Heart left ventricle (tissue), 16 donors: ENCODE results near the gene TOMM6. TPM values are rescaled to one million over a fixed set of nuclear protein-coding genes. Genes with fewer than 3 reads are reported as not detected.

ENCODE experiments used
- ATAC-seq, 4 donors: fragments of 200-7000 bp; cut with Tn5 transposase; one replicate each; pipeline ENCODE4 v1.9.1; 2020 to 2022; ENCODE audit warnings: moderate library complexity in 4 of 4, mild to moderate bottlenecking in 3 of 4, moderate number of reproducible peaks in 1 of 4
- DNase-seq, 5 donors: peaks; one replicate each; pipeline ENCODE4 v3.0.0-alpha.2; 2020
- H3K27ac ChIP-seq, 12 donors: fragments of 200-600 bp; sonication (generic) in 4 of 12; one replicate each; pipeline versions ENCODE4 v1.5.0 to v1.8.0; 2016 to 2022; ENCODE audit warnings: mild to moderate bottlenecking in 2 of 12
- H3K27me3 ChIP-seq, 9 donors: fragments of 200-600 bp; sonication (generic) in 2 of 9; one replicate each; pipeline versions ENCODE4 v1.5.1 to v1.8.0; 2016 to 2022; ENCODE audit warnings: mild to moderate bottlenecking in 3 of 9
- H3K36me3 ChIP-seq, 9 donors: fragments of 200-600 bp; sonication (generic) in 2 of 9; one replicate each; pipeline versions ENCODE4 v1.5.0 to v1.8.0; 2018 to 2022; ENCODE audit warnings: mild to moderate bottlenecking in 2 of 9
- H3K4me1 ChIP-seq, 12 donors: fragments of 200-600 bp; sonication (generic) in 4 of 12; one replicate each; pipeline versions ENCODE4 v1.5.0 to v1.8.0; 2016 to 2022; ENCODE audit warnings: mild to moderate bottlenecking in 3 of 12
- H3K4me3 ChIP-seq, 12 donors: fragments of 200-600 bp; sonication (generic) in 4 of 12; one replicate each; pipeline versions ENCODE4 v1.5.0 to v1.8.0; 2017 to 2022; ENCODE audit warnings: mild to moderate bottlenecking in 9 of 12, moderate library complexity in 4 of 12
- H3K9me3 ChIP-seq, 12 donors: fragments of 200-600 bp; sonication (generic) in 4 of 12; one replicate each; pipeline versions ENCODE4 v1.5.0 to v1.8.0; 2016 to 2022; ENCODE audit warnings: mild to moderate bottlenecking in 1 of 12
- POLR2A ChIP-seq, 2 donors: fragments of 450-650 bp; IDR thresholded peaks; one replicate each; pipeline ENCODE4 v1.6.1; 2017; ENCODE audit warnings: antibody characterized with exemption in 2 of 2, mild to moderate bottlenecking in 2 of 2, moderate library complexity in 2 of 2
- WGBS, 4 donors: extraction: QIAGEN DNeasy Blood & Tissue Kit in 2 of 4; methylation state at CpG; one replicate each; pipeline versions ENCODE4 v1.1.5 to v1.1.7; 2013 to 2018; 5-methylcytosine and 5-hydroxymethylcytosine counted together
- intact Hi-C, 10 donors: fragments of 100-400 bp; cut with DNase I; formaldehyde crosslinking; loops; one replicate each; pipeline versions ENCODE4 v1.11.1 to v1.14.2; 2022
- polyA plus RNA-seq, 2 donors: library from polyadenylated mRNA; stranded (reverse); fragments of 200-250 nt; gene quantifications; one replicate each; pipeline ENCODE4 v1.2.3, GENCODE V29; 2013
- total RNA-seq, 9 donors: library from RNA; depleted of rRNA in 2 of 9; stranded (reverse); fragments of >200 nt in 2 of 9; fragmentation: NEBNext Ultra II Directional in 3 of 9; extraction: Animal tissue kit (Norgen Biotek cat#: 25700) in 3 of 9; gene quantifications; one replicate each; pipeline versions ENCODE4 v1.1.0 to v1.2.4, GENCODE V29; 2016 to 2023
- TF ChIP-seq, protein P1 (sequence below), 12 donors: fragments of 200-600 bp; sonication (generic) in 4 of 12; IDR thresholded peaks; one replicate each; pipeline versions ENCODE4 v1.5.0 to v1.8.0; 2018 to 2022; ENCODE audit warnings: antibody characterized with exemption in 12 of 12, mild to moderate bottlenecking in 5 of 12
- donor health status: ischemic (EF 13 %, LVEDD 7.1; RV severe dilation, severe dysfunction).
- donor health status: healthy with polysubstance abuse.
- donor health status: DM: no; HTN: yes; CAD: no.
- donor health status: DM: no; HTN: no; CAD: no.
- donor health status: ischemic (EF 25% LVEDD 6.9; RV normal size, moderate dysfunction).
- donor health status: ischemic (EF 25% LVEDD 5.7; RV mildly dilated, moderate dysfunction).
- donor health status: healthy.
- donor health status: DM: yes; HTN: yes; CAD: no.
- donor health status: ischemic (EF 35%, LVEDD 5.7; RV mildly dilated, moderate dysfunction).
- donor health status: nonischemic (EF 11% LVEDD 7.7; RV severe dilation, severe dysfunction).
- donor health status: DM: yes; HTN: yes; CAD: no.
- donor health status: PGD.
- donor health status: ischemic (EF 29% LVEDD 5.4; RV normal size, mild dysfunction).
- donor health status: nonischemic (EF 23%, LVEDD 6.1; RV moderate dilation, normal function).

The TOMM6 gene
- total and polyA plus RNA-seq, 11 donors: 158 to 277 (median 182) TPM

DNA sequence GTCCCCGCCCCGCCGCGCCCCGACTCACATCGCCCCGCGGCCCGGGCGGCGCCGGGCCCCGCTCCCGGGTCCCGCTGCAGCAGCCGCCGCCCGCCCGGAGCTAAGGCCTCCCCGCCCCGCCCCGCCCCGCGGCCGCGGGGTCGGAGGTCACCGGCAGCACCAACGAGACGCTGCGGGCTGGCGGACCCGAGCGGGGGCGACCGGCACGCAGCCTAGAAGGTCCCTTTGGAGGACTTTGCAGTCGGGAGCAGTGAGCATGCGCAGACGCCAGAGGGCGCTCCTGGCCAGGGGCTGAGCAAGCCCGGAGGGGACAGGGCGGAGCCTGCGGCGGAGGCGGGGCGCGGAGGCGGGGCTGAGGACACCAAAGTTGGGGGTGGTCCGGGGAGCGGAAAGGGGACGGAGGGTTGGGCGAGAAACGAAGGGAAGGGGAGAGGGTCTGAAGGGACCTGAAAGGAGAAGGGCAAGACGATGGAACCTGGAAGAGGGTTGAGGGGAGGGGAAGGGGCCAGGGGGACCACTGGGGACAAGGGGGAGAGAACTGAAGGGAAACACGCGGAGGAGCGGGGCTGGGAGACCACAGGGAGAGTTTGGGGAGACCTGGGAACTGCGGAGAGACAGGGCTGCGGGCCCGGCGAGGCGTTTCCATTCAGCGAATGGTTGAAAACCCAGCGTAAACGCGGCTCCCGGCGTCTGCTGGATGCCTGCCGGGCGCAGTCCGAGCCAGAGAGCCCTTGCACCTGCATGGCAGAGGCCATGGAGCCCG, 7.5 kb upstream of the TOMM6 start, which contains the start of gene FRS3:
Gene FRS3 (minus strand): TSS at position 113 of the 763 bp plus-strand sequence. CDS start 2,913 bp downstream, outside the sequence.
- Histone ChIP-seq H3K4me1 (peaks cover 3 to 56% (median 26%) of the 10 kb centered on the region in 12 donors), H3K27me3 (no peaks in the 10 kb centered on the region), H3K36me3 (peaks cover 0 to 36% (median 23%) of the 10 kb centered on the region in 9 donors), H3K9me3 (no peaks in the 10 kb centered on the region), H3K4me3 (peak within 1 kb of the TSS; percentile 61 to 96 (median 79)), H3K27ac (peak within 1 kb of the TSS; percentile 76 to 97 (median 91))
- ATAC-seq (peak; percentile 92 to 95 (median 94)), DNase-seq (peak; percentile 98 to 100 (median 99))
- 0 to 1% (median 0%) methylated on average over 34 to 73 of the region's 73 CpGs for WGBS, 4 donors
- TF ChIP-seq, protein P1, sequence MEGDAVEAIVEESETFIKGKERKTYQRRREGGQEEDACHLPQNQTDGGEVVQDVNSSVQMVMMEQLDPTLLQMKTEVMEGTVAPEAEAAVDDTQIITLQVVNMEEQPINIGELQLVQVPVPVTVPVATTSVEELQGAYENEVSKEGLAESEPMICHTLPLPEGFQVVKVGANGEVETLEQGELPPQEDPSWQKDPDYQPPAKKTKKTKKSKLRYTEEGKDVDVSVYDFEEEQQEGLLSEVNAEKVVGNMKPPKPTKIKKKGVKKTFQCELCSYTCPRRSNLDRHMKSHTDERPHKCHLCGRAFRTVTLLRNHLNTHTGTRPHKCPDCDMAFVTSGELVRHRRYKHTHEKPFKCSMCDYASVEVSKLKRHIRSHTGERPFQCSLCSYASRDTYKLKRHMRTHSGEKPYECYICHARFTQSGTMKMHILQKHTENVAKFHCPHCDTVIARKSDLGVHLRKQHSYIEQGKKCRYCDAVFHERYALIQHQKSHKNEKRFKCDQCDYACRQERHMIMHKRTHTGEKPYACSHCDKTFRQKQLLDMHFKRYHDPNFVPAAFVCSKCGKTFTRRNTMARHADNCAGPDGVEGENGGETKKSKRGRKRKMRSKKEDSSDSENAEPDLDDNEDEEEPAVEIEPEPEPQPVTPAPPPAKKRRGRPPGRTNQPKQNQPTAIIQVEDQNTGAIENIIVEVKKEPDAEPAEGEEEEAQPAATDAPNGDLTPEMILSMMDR (IDR thresholded peaks at IDR 0.05): peak; percentile 84 to 97 (median 91)
- peak in 1 of 2 donors; percentile 36 for TF ChIP-seq POLR2A (IDR thresholded peaks at IDR 0.05)
- intact Hi-C loops: loop anchor here in 9 of 10 donors (1.0 to 10.0 kb wide), 24 partner anchors 43 to 785 kb away; partner anchors contain the start of genes TFEB (in 6 of the 9), MRPS10 (in 3 of the 9), CCND3 (in 2 of the 9) and UBR2 (in 1 of the 9)

DNA sequence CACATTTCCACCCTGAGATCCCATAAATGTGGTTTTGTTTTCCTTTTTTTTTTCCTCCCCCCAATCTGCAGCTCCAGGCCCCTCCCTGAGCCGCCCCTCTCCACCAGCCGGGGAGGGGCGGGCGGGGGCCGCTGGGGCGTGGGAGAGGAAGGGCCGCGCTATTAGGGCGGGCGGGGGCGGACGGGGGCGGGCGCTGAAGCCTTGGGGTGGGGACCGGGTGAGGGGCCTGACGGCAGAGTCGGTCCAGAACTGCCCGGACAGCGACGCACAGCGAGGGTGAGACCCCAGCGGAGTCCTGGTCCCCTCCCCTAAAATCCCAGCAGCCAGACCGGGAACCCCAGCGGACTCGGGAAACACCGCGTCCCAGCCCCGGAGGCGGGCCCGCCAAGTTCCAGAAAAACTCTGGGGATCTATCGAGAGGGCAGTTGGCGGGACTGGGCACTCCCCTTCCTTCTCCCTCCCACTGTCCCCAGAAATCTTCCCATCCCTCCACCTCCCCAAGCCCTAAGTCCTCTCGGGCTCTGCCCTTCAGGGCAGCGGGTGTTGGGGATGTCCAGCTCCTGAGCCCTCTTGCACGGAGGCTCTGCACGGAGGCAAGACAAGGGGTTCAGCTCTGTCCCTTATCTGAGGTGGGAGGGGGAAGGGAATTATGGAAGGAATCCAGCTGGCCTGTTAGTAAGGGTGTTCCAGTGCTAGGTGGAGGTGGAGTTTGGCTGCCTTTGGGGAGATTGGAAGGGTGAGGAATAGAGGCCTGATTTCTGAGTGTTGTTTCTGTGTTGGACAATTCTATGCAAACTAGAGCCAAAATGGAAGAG, 6.7 kb upstream of the TOMM6 start, which contains the start of gene PRICKLE4:
Gene PRICKLE4 (plus strand): TSS at position 232 of the 815 bp plus-strand sequence. CDS start 2,692 bp downstream, outside the sequence.
- peak; percentile 26 to 68 (median 48) for ATAC-seq
- DNase-seq: peak; percentile 58 to 76 (median 64)
- H3K9me3 ChIP-seq: no peaks in the 10 kb centered on the region
- peaks cover 9 to 64% (median 34%) of the 10 kb centered on the region in 12 donors for H3K4me1 ChIP-seq
- H3K36me3 ChIP-seq: peaks cover 0 to 28% (median 16%) of the 10 kb centered on the region in 9 donors
- peak within 1 kb of the TSS; percentile 61 to 96 (median 79) for H3K4me3 ChIP-seq
- peak within 1 kb of the TSS; percentile 76 to 97 (median 91) for H3K27ac ChIP-seq
- TF ChIP-seq, protein P1 (IDR thresholded peaks at IDR 0.05): no peak
- TF ChIP-seq POLR2A (IDR thresholded peaks at IDR 0.05): no peak
- H3K27me3 ChIP-seq: no peaks in the 10 kb centered on the region
- intact Hi-C loops: loop anchor here in 9 of 10 donors (1.0 to 10.0 kb wide), 14 partner anchors 67 to 784 kb away; partner anchors contain the start of genes CCND3 (in 2 of the 9), MRPS10 (in 2 of the 9), UBR2 (in 1 of the 9) and USP49 (in 1 of the 9)
- WGBS, 4 donors: 0 to 2% (median 1%) methylated on average over 19 to 36 of the region's 36 CpGs

DNA sequence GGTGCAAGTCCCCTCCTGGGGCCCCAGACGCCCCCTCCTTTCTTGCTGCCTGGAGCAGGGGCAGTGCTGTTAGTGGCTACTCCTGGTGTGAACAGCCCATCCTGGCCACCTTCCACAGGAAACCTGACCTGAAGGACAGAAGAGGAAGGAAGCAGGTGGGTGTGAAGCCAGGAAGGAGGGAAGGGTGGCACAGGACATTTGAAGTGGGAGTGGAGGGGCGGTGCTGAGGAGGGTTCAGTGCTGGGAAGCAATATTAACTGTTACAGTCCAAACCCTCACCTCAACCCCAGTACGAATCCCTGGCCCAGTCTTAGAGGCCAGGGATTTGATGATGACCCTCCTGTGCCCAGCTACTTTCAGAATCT, 6.1 kb upstream of the TOMM6 start:
- peaks cover 10 to 70% (median 39%) of the 10 kb centered on the region in 12 donors for H3K4me1 ChIP-seq
- peak overlapping the region; percentile 76 to 97 (median 91) for H3K27ac ChIP-seq
- peaks cover 0 to 22% (median 10%) of the 10 kb centered on the region in 9 donors for H3K36me3 ChIP-seq
- H3K27me3 ChIP-seq: no peaks in the 10 kb centered on the region
- ATAC-seq: peak in 2 of 4 donors; percentile 0 to 11
- intact Hi-C loops: loop anchor here in 8 of 10 donors (2.0 to 10.0 kb wide), 12 partner anchors 66 to 783 kb away; partner anchors contain the start of genes CCND3 (in 2 of the 8), MRPS10 (in 2 of the 8), UBR2 (in 1 of the 8) and USP49 (in 1 of the 8)
- no peak for TF ChIP-seq POLR2A (IDR thresholded peaks at IDR 0.05)
- TF ChIP-seq, protein P1 (IDR thresholded peaks at IDR 0.05): no peak
- 12 to 19% (median 14%) methylated on average over 3 of the region's 3 CpGs for WGBS, 4 donors
- no peaks in the 10 kb centered on the region for H3K9me3 ChIP-seq
- peak in 4 of 5 donors; percentile 42 to 57 (median 54) for DNase-seq
- H3K4me3 ChIP-seq: peak overlapping the region in 11 of 12 donors; percentile 64 to 96 (median 79)
